Stimulated activated naive CD8-positive, alpha-beta T cell treated with anti-CD3 and anti-CD28 coated beads, Interleukin-15, amount 100 ng/mL, for 72 hours (primary cell): ENCODE results near the gene SASH1.

Experiments used
- ATAC-seq: fragments of 150-1000 bp; cut with Tn5 transposase; 2 replicates; pipeline ENCODE4 v1.10.0; 2021; ENCODE audit warnings: mild to moderate bottlenecking, moderate library complexity
- DNase-seq, 2 donors: peaks; one replicate each; pipeline ENCODE4 v3.0.0; 2021 to 2022
- H3K27ac Mint-ChIP-seq, 2 donors: one replicate each; pipeline ENCODE4 v1.8.0; 2022; ENCODE audit warnings: mild to moderate bottlenecking in 2 of 2, mixed read lengths in 2 of 2, moderate library complexity in 2 of 2
- H3K27me3 Mint-ChIP-seq: one replicate; pipeline ENCODE4 v1.8.0; 2022; ENCODE audit warnings: mixed read lengths
- H3K4me1 Mint-ChIP-seq: one replicate; pipeline ENCODE4 v1.8.0; 2022; ENCODE audit warnings: mild to moderate bottlenecking, mixed read lengths
- H3K4me3 Mint-ChIP-seq, 2 donors: one replicate each; pipeline ENCODE4 v1.8.0; 2022; ENCODE audit warnings: mild to moderate bottlenecking in 2 of 2, mixed read lengths in 2 of 2, moderate library complexity in 1 of 2
- H3K9me3 Mint-ChIP-seq, 2 donors: one replicate each; pipeline ENCODE4 v1.8.0; 2022; ENCODE audit warnings: mixed read lengths in 2 of 2

The SASH1 gene

DNA sequence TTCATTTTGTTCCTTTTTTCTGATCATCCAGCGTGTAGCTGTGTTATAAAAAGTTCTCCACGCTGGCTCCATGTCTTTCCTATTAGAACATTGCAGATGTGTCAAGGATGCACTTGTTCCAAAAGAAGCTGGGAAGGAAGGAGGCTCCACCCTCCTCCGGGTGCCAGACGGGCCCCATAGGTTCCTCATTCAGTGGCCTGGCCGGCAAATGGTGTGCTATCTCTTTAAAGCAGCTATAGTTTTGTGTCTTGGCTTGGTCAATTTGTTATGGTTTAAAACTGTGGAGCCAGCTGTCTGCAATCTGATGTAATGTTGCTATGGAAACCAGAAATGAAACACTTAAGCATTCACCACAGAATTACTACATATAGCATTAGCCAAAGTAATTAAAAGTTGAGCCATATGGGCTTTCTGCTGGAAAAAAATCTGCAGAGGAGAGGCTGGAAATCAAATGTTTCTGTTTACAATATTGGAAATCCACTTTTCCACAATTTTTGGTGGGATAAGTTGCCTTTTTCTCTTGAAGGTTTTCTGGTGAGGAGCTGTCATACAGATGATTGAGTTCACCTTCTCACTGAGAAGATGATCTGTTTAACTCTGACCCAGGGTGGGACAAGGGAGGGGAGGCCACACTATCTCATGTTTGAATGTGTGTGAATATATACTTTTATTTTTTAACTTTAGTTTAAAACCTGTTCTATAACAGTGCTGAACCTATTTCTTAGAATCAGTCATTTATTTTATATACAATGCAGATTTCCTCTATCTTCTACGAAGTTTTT is 167.4 kb downstream of the SASH1 start:
- no peak for ATAC-seq
- no peaks in the 10 kb centered on the region for H3K4me1 Mint-ChIP-seq

DNA sequence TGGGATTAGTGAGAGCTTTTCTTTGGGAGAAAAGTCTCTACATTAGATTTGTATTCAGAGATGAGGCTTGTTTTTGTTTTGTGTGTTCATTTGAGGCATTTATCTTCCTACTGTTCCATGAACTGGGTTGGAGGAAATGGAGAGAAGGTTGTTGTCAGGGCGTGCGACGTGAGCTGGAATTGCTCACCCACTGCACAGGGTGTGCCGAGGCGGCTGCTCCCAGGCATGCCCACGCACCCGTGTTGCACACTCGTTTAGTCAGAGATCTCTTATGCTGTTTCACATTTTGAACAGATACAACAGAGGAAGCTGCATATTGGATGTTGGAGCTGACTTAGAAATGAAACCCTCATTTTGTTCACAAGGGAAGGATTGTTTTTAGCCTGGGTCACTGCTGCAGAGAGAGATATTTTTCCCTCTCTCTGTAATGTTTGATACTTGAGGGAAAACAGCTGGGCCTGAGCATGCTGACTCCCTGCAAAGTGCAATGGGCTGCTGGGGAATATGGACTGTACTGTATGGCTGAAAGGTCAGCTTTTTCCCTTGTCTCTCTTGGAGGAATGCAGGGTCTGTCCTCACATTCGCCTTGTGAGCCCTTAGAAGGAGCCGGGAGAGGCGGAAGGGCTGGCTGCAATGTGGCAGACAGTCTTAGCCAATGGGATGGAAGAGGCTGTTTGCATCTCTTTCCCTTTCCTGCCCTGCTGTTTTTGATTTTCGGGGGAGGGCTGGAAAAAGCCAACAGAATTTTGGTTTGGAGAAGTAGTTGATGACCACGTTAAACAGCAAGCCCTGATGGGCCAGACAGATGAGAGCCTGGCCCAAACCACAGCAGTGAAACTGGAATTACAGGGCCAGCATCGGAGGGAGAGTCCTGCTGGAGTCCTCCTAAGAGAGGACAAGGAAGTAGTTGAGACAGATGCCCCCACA is 170.8 kb downstream of the SASH1 start:
- ATAC-seq: no peak

More for the DNA sequence above, 167.4 kb downstream of the SASH1 start:
- Mint-ChIP-seq H3K4me3 (no peak overlapping the region), H3K9me3 (no peaks in the 10 kb centered on the region), H3K27ac (no peak overlapping the region), H3K27me3 (peaks cover 58% of the 10 kb centered on the region)
- DNase-seq: no peak

GRCh38 chr6:148514091-148514845 is 171.6 kb downstream of the SASH1 start:
- Mint-ChIP-seq H3K4me3 (no peak overlapping the region), H3K27me3 (peaks cover 30% of the 10 kb centered on the region), H3K4me1 (no peaks in the 10 kb centered on the region), H3K9me3 (no peaks in the 10 kb centered on the region), H3K27ac (peak overlapping the region in 1 of 2 donors; percentile 34)
- ATAC-seq: no peak
- DNase-seq: no peak

More for the DNA sequence above, 170.8 kb downstream of the SASH1 start:
- H3K27ac Mint-ChIP-seq: peak overlapping the region in 1 of 2 donors; percentile 34
- no peaks in the 10 kb centered on the region for H3K9me3 Mint-ChIP-seq
- H3K4me3 Mint-ChIP-seq: no peak overlapping the region
- peaks cover 38% of the 10 kb centered on the region for H3K27me3 Mint-ChIP-seq
- H3K4me1 Mint-ChIP-seq: no peaks in the 10 kb centered on the region
- no peak for DNase-seq

GRCh38 chr6:148516217-148516616 is 173.6 kb downstream of the SASH1 start:
- peaks cover 25% of the 10 kb centered on the region for H3K27me3 Mint-ChIP-seq
- ATAC-seq (no peak), DNase-seq (no peak)
- no peak overlapping the region for H3K4me3 Mint-ChIP-seq
- H3K4me1 Mint-ChIP-seq: no peaks in the 10 kb centered on the region
- no peak overlapping the region for H3K27ac Mint-ChIP-seq
- no peaks in the 10 kb centered on the region for H3K9me3 Mint-ChIP-seq

DNA sequence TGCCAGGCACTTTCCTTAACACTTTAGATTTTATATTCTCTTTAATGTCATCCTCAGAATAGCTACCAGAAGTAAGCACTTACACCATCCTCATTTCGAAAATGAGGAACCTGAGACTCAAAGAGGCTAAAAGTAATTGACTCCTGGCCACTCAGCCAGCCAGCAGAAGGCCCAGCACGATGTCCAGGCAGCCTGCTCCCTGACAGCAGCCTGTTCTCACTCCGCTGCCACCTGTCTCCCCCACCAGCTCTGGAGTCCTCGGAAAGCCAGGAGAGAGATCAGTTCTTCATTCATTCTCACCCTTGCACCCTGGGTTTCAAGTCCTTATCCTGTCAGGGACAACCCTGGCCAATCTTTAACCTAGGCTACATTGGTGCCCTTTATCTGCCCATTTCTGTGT is 174.0 kb downstream of the SASH1 start:
- H3K27me3 Mint-ChIP-seq: peaks cover 22% of the 10 kb centered on the region
- H3K4me3 Mint-ChIP-seq: no peak overlapping the region
- no peaks in the 10 kb centered on the region for H3K4me1 Mint-ChIP-seq
- DNase-seq: no peak
- no peak overlapping the region for H3K27ac Mint-ChIP-seq
- H3K9me3 Mint-ChIP-seq: no peaks in the 10 kb centered on the region
- no peak for ATAC-seq

DNA sequence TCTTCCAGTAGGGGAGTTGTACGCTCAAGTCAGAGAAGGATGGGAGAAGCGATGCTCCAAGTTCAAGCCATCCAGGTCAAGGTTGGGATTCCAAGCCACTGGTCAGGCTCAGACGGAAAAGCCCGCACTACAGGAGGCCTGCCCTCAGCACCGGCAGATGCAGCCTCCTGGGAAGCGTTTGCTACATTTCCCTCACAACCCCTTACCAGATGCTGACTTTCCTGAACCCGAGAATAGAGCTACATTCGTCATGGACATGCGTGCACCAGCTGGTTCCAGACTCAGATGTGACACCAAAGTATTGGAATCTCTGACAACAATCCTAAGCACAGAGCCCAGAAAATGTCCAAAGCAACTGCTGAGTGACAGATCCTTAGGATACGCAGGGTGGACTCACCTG is 174.8 kb downstream of the SASH1 start:
- no peak for ATAC-seq
- Mint-ChIP-seq H3K9me3 (no peaks in the 10 kb centered on the region), H3K4me1 (no peaks in the 10 kb centered on the region), H3K27me3 (peaks cover 17% of the 10 kb centered on the region), H3K4me3 (no peak overlapping the region), H3K27ac (no peak overlapping the region)
- no peak for DNase-seq

- no peak overlapping the region for H3K27ac Mint-ChIP-seq
- H3K9me3 Mint-ChIP-seq: no peaks in the 10 kb centered on the region
- H3K4me3 Mint-ChIP-seq: no peak overlapping the region
- no peak for DNase-seq
- no peak for ATAC-seq
- no peaks in the 10 kb centered on the region for H3K4me1 Mint-ChIP-seq
- H3K27me3 Mint-ChIP-seq: peaks cover 6% of the 10 kb centered on the region
Measured at GRCh38 chr6:148518511-148519156, 176.0 kb downstream of the SASH1 start.

DNA sequence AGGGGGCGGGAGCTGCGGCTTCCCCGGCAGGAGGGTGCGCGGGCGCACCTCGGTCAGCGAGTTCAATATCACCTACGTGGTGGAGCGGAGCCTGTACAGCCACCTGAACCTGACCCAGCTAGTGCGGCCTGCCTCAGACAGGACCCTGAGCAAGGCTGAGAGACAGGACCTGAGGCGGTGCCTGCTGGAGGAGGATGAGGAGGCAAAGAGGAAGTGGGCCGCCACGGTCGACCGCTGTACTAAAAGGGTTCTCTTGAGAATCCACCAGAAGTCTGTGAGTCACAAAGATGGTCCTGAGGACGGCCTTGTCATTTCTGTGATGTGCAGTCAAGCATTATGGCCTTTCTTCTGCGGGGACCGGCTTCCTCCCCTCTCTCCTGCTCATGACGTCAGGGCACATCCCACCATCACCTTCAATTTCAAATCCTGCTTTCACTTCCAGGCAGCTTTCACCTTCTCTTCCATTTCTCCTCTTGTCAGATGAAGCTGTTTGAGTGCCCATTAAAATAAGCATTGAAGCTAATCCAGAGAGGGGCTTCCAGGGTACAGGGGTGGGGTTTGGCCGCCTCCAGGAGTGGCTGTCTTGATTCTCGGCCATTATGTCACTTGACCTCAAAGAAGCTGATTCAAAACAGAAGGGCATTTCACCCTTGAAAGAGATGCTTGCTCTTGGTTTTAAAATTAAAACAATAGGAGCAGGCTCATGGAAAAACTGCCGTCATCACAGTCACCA is 177.6 kb downstream of the SASH1 start:
- H3K9me3 Mint-ChIP-seq: no peaks in the 10 kb centered on the region
- DNase-seq (no peak), ATAC-seq (no peak)
- H3K27ac Mint-ChIP-seq: no peak overlapping the region
- no peaks in the 10 kb centered on the region for H3K4me1 Mint-ChIP-seq
- H3K4me3 Mint-ChIP-seq: no peak overlapping the region
- no peaks in the 10 kb centered on the region for H3K27me3 Mint-ChIP-seq

DNA sequence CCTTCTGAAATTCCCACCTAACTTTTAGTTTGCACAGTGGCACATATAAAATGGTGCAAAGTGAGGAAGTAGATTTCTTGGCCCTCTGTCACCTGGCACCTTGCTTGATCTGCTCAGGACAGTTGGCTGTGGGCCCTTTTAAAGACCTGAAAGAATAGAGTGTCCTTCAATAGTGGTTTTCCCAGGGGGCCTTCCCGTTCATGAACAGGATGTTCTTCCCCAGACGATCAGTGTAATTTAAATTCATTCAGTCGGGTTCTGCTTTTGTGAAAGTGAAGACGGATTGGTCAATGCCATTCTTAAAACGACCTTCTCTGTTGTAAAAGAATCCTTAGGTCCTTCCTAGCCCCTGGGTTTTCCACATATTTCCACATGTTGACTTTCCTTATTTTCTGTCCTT is 178.5 kb downstream of the SASH1 start:
- no peaks in the 10 kb centered on the region for H3K4me1 Mint-ChIP-seq
- DNase-seq (no peak), ATAC-seq (no peak)
- H3K9me3 Mint-ChIP-seq: no peaks in the 10 kb centered on the region
- no peak overlapping the region for H3K4me3 Mint-ChIP-seq
- H3K27me3 Mint-ChIP-seq: no peaks in the 10 kb centered on the region
- no peak overlapping the region for H3K27ac Mint-ChIP-seq

DNA sequence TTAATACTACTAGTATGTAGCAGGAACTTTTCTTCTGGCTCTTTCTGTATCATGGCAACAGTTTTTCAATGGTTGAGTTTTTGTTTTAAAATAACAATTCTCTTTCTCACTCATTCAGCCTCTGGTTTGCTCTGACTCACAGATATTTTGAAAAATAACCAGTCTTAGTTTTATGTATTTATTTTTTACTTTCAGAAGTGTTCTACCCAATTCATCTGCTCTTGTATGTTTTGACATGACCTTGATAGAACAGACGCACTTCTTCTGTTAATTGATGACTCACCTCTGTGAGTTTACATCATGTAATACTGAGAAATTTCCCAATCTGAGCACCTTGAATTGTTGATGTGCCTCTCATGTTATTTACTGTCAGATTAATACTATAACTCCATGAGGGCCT is 178.9 kb downstream of the SASH1 start:
- Mint-ChIP-seq H3K9me3 (no peaks in the 10 kb centered on the region), H3K27ac (peak overlapping the region in 1 of 2 donors; percentile 27), H3K4me1 (no peaks in the 10 kb centered on the region), H3K27me3 (no peaks in the 10 kb centered on the region), H3K4me3 (no peak overlapping the region)
- DNase-seq (no peak), ATAC-seq (no peak)

DNA sequence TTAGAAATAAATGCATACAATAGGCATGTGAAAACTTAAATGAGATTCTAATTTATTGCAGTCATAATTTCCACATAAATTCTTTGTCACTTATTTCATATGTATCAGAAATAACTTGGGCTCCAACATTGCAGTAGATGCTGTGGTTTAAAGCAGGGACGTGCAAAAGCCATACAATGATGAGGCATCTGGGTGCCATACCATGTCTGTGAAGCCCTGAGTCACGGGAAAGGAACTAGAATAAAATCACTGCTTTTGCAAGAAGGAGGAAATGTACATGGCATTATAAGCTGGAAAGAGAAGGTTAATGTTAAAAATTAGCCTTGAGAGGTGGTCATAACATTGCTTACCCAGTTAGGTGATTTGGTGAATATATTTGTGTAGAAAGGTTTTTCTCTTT is 180.4 kb downstream of the SASH1 start:
- Mint-ChIP-seq H3K27me3 (no peaks in the 10 kb centered on the region), H3K4me1 (no peaks in the 10 kb centered on the region)
- no peak for ATAC-seq

GRCh38 chr6:148523551-148523950 is 180.9 kb downstream of the SASH1 start:
- Mint-ChIP-seq H3K4me1 (no peaks in the 10 kb centered on the region), H3K9me3 (no peaks in the 10 kb centered on the region), H3K27me3 (no peaks in the 10 kb centered on the region), H3K4me3 (no peak overlapping the region), H3K27ac (no peak overlapping the region)
- DNase-seq (no peak), ATAC-seq (no peak)

More for the DNA sequence above, 180.4 kb downstream of the SASH1 start:
- no peak overlapping the region for H3K27ac Mint-ChIP-seq
- no peak for DNase-seq
- no peak overlapping the region for H3K4me3 Mint-ChIP-seq
- H3K9me3 Mint-ChIP-seq: no peaks in the 10 kb centered on the region

DNA sequence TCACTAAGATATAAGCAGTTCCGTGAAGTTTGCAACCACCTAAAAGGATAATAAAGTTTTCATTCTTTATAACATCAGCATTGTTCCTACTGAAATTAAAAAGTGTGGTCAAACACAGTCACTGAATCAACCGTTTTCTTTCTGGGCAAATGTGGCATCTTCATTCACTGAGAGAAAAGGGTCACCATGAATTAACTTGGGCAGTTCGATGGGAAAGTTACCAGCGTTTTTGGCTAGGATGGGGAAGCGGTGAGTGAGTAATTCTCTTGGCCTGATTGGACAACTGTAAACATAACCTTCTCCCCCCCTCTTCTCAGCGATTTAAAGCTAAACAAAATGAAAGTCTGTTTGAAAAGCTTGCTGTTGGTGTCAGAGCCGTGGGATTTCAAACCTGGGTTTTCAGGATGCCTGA is 181.8 kb downstream of the SASH1 start:
- H3K9me3 Mint-ChIP-seq: no peaks in the 10 kb centered on the region
- no peak overlapping the region for H3K27ac Mint-ChIP-seq
- no peak overlapping the region for H3K4me3 Mint-ChIP-seq
- no peaks in the 10 kb centered on the region for H3K4me1 Mint-ChIP-seq
- DNase-seq: no peak
- no peak for ATAC-seq
- no peaks in the 10 kb centered on the region for H3K27me3 Mint-ChIP-seq

DNA sequence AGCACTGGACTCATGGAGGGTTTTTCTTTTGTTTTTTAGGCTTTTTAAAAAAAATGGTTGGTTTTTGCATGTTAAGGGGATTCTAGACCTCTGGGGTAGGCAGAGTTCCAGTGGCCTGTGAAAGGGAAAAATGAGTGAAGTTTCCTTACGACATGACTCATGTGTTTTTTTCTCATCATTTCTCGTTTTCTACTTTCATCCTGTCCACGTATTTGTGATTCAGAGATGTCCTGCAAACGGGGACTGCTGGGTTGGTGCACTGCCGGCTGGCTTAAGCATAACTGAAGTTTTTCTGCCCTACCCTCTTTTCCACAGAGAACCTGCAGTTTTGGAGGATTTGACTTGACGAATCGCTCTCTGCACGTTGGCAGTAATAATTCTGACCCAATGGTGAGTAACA is 182.3 kb downstream of the SASH1 start:
- ATAC-seq (no peak), DNase-seq (no peak)
- H3K4me1 Mint-ChIP-seq: no peaks in the 10 kb centered on the region
- no peaks in the 10 kb centered on the region for H3K9me3 Mint-ChIP-seq
- no peaks in the 10 kb centered on the region for H3K27me3 Mint-ChIP-seq
- no peak overlapping the region for H3K4me3 Mint-ChIP-seq
- no peak overlapping the region for H3K27ac Mint-ChIP-seq

- Mint-ChIP-seq H3K4me3 (no peak overlapping the region), H3K27ac (no peak overlapping the region), H3K9me3 (no peaks in the 10 kb centered on the region), H3K4me1 (no peaks in the 10 kb centered on the region), H3K27me3 (no peaks in the 10 kb centered on the region)
- DNase-seq (no peak), ATAC-seq (no peak)
Measured at GRCh38 chr6:148525453-148525852, 182.8 kb downstream of the SASH1 start.
